Stomach (tissue), 4 donors: ENCODE data around the gene MCF2L.

Experiments
- EP300 ChIP-seq: sonication (generic); formaldehyde crosslinking; IDR thresholded peaks from one replicate; pipeline ENCODE4 v1.6.1; 2017; ENCODE audit warnings: antibody characterized with exemption
- POLR2A ChIP-seq, 4 donors: fragments of 450-650 bp; IDR thresholded peaks; one replicate each; pipeline ENCODE4 v1.6.1; 2016; ENCODE audit warnings: antibody characterized with exemption in 4 of 4, control low read depth in 2 of 4, mild to moderate bottlenecking in 1 of 4, moderate library complexity in 1 of 4
- POLR2AphosphoS5 ChIP-seq, 3 donors: sonication (generic); formaldehyde crosslinking; IDR thresholded peaks; one replicate each; pipeline ENCODE4 v1.6.1; 2016; ENCODE audit warnings: antibody characterized with exemption in 3 of 3
- TF ChIP-seq, protein P1 (sequence below), 7 experiments: fragments of 450-650 bp in 4 of 7; fragments of 200-600 bp in 3 of 7; sonication (generic) in 3 of 7; IDR thresholded peaks; one replicate each; pipeline ENCODE4 v1.5.1; 2016 to 2019; ENCODE audit warnings: antibody characterized with exemption in 7 of 7, control low read depth in 2 of 7, mild to moderate bottlenecking in 1 of 7

DNA sequence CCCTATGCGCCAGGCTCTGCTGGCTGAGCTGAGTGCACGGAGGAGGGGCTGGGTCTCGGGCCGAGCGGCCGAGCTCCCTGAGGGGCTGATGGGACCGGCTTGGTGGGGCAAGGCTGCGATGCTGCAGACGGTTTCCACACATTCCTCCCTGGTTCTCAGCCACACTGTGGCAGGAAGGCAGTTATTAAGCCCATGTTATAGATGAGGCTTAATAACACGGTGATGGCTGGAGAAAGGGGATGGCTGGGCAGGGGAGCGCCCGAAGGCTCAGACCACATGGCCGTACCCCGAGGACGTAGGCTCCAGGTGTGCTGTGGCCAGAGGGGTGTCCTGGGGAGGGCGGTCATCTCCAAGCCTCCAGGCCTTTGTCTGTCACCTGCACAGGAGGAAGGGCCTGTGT, 58.6 kb downstream of the MCF2L start:
- TF ChIP-seq POLR2A (IDR thresholded peaks at IDR 0.05) (no peak), POLR2AphosphoS5 (IDR thresholded peaks at IDR 0.05) (no peak), EP300 (no peak)
- TF ChIP-seq, protein P1, sequence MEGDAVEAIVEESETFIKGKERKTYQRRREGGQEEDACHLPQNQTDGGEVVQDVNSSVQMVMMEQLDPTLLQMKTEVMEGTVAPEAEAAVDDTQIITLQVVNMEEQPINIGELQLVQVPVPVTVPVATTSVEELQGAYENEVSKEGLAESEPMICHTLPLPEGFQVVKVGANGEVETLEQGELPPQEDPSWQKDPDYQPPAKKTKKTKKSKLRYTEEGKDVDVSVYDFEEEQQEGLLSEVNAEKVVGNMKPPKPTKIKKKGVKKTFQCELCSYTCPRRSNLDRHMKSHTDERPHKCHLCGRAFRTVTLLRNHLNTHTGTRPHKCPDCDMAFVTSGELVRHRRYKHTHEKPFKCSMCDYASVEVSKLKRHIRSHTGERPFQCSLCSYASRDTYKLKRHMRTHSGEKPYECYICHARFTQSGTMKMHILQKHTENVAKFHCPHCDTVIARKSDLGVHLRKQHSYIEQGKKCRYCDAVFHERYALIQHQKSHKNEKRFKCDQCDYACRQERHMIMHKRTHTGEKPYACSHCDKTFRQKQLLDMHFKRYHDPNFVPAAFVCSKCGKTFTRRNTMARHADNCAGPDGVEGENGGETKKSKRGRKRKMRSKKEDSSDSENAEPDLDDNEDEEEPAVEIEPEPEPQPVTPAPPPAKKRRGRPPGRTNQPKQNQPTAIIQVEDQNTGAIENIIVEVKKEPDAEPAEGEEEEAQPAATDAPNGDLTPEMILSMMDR (IDR thresholded peaks at IDR 0.05) = no peak
